Osteocyte (in vitro differentiated cells): ENCODE measurements around the gene PDIA5. TPM values are rescaled to one million over a fixed set of nuclear protein-coding genes. Genes with fewer than 3 reads are reported as not detected.

ENCODE experiments used
- DNase-seq: peaks from one replicate; pipeline ENCODE4 v3.0.0; 2021; ENCODE audit warnings: mixed read lengths; ENCODE audit not compliant: unreplicated experiment; ENCODE audit errors: extremely low spot score
- H3K27ac Mint-ChIP-seq: one replicate; pipeline ENCODE4 v1.8.0; 2021; ENCODE audit warnings: mild to moderate bottlenecking, mixed read lengths; ENCODE audit not compliant: unreplicated experiment
- H3K27me3 Mint-ChIP-seq: one replicate; pipeline ENCODE4 v1.8.0; 2021; ENCODE audit warnings: mixed read lengths; ENCODE audit not compliant: unreplicated experiment
- H3K36me3 Mint-ChIP-seq: one replicate; pipeline ENCODE4 v1.8.0; 2021; ENCODE audit warnings: mixed read lengths; ENCODE audit not compliant: unreplicated experiment
- H3K4me1 Mint-ChIP-seq: one replicate; pipeline ENCODE4 v1.8.0; 2021; ENCODE audit warnings: mixed read lengths; ENCODE audit not compliant: unreplicated experiment
- H3K4me3 Mint-ChIP-seq: one replicate; pipeline ENCODE4 v1.8.0; 2021; ENCODE audit warnings: mild to moderate bottlenecking, moderate library complexity, mixed read lengths; ENCODE audit not compliant: unreplicated experiment
- H3K9me3 Mint-ChIP-seq: one replicate; pipeline ENCODE4 v1.8.0; 2021; ENCODE audit warnings: mixed read lengths; ENCODE audit not compliant: unreplicated experiment
- CTCF ChIP-seq: fragments of 200-600 bp; sonication (generic); IDR thresholded peaks from 2 replicates; pipeline ENCODE4 v1.5.0; 2021; ENCODE audit warnings: antibody characterized with exemption, mild to moderate bottlenecking, moderate library complexity
- total RNA-seq: library from RNA; stranded (reverse); gene quantifications from 2 replicates; pipeline ENCODE4 v1.2.1, GENCODE V29; 2021

Gene PDIA5
- total RNA-seq, 1 donor from 2014 or later, result 35.5 TPM

- Mint-ChIP-seq H3K4me1 (peaks cover 2% of the 10 kb centered on the region), H3K9me3 (no peaks in the 10 kb centered on the region), H3K36me3 (peaks cover 56% of the 10 kb centered on the region), H3K27me3 (no peaks in the 10 kb centered on the region), H3K4me3 (no peak overlapping the region), H3K27ac (no peak overlapping the region)
- DNase-seq, result no peak
- TF ChIP-seq CTCF, result no peak
Observed at GRCh38 chr3:123122057-123122456, 55.2 kb downstream of the PDIA5 start.

- peak overlapping the region; percentile 46 for H3K27ac Mint-ChIP-seq
- peaks cover 2% of the 10 kb centered on the region for H3K4me1 Mint-ChIP-seq
- H3K36me3 Mint-ChIP-seq, result peaks cover 55% of the 10 kb centered on the region
- no peaks in the 10 kb centered on the region for H3K27me3 Mint-ChIP-seq
- TF ChIP-seq CTCF, result no peak
- no peak overlapping the region for H3K4me3 Mint-ChIP-seq
- DNase-seq, result no peak
- H3K9me3 Mint-ChIP-seq, result no peaks in the 10 kb centered on the region
Observed at GRCh38 chr3:123122525-123123315, 55.9 kb downstream of the PDIA5 start.

GRCh38 chr3:123123716-123124616 is 57.1 kb downstream of the PDIA5 start:
- H3K27ac Mint-ChIP-seq, result no peak overlapping the region
- no peaks in the 10 kb centered on the region for H3K27me3 Mint-ChIP-seq
- no peaks in the 10 kb centered on the region for H3K9me3 Mint-ChIP-seq
- H3K36me3 Mint-ChIP-seq, result peaks cover 58% of the 10 kb centered on the region
- no peak for DNase-seq
- peaks cover 2% of the 10 kb centered on the region for H3K4me1 Mint-ChIP-seq
- no peak for TF ChIP-seq CTCF
- H3K4me3 Mint-ChIP-seq, result no peak overlapping the region

GRCh38 chr3:123124971-123125370 is 58.1 kb downstream of the PDIA5 start:
- peaks cover 2% of the 10 kb centered on the region for H3K4me1 Mint-ChIP-seq
- H3K9me3 Mint-ChIP-seq, result no peaks in the 10 kb centered on the region
- H3K36me3 Mint-ChIP-seq, result peaks cover 53% of the 10 kb centered on the region
- no peak overlapping the region for H3K4me3 Mint-ChIP-seq
- no peaks in the 10 kb centered on the region for H3K27me3 Mint-ChIP-seq
- no peak overlapping the region for H3K27ac Mint-ChIP-seq
- DNase-seq, result no peak
- TF ChIP-seq CTCF, result no peak

GRCh38 chr3:123126031-123126430 is 59.2 kb downstream of the PDIA5 start:
- Mint-ChIP-seq H3K27ac (no peak overlapping the region), H3K36me3 (peaks cover 43% of the 10 kb centered on the region)
- no peak for TF ChIP-seq CTCF

More at GRCh38 chr3:123126031-123126430, 59.2 kb downstream of the PDIA5 start:
- Mint-ChIP-seq H3K4me1 (peaks cover 2% of the 10 kb centered on the region), H3K27me3 (no peaks in the 10 kb centered on the region), H3K9me3 (no peaks in the 10 kb centered on the region), H3K4me3 (no peak overlapping the region)
- DNase-seq, result no peak
